HepG2 (cell line): Measurements from ENCODE around the gene C6orf62. TPM values are rescaled to one million over a fixed set of nuclear protein-coding genes. Genes with fewer than 3 reads are reported as not detected.

Experiments used
- ARID5B ChIP-seq: IDR thresholded peaks from 2 replicates; pipeline ENCODE4 v1.4.0; 2020; ENCODE audit warnings: mild to moderate bottlenecking, missing genetic modification reagents
- GTF3A ChIP-seq: sonication (generic); formaldehyde crosslinking; conservative IDR thresholded peaks from 2 replicates; pipeline ENCODE4 v1.4.0; 2020; ENCODE audit warnings: mild to moderate bottlenecking, missing genetic modification reagents
- KLF15 ChIP-seq: sonication (generic); formaldehyde crosslinking; IDR thresholded peaks from 2 replicates; pipeline ENCODE4 v1.8.1; 2023; ENCODE audit warnings: borderline replicate concordance, mild to moderate bottlenecking, inconsistent platforms, missing genetic modification reagents, mixed read lengths
- KLF16 ChIP-seq, 2 experiments: sonication (generic) in 1 of 2; formaldehyde crosslinking in 1 of 2; IDR thresholded peaks; 2 replicates each; pipeline versions ENCODE4 v1.6.1 to v1.8.0; 2016 to 2023; ENCODE audit warnings: missing genetic modification reagents in 2 of 2, missing compliant biosample characterization in 1 of 2
- MAFG ChIP-seq: sonication (generic); formaldehyde crosslinking; IDR thresholded peaks from 2 replicates; pipeline ENCODE4 v1.5.1; 2020; ENCODE audit warnings: mild to moderate bottlenecking, missing genetic modification reagents
- NFRKB ChIP-seq: fragments of 450-650 bp; IDR thresholded peaks from 2 replicates; pipeline ENCODE4 v1.6.1; 2017
- SMYD3 ChIP-seq: sonication (generic); formaldehyde crosslinking; IDR thresholded peaks from 2 replicates; pipeline ENCODE4 v1.8.1; 2023; ENCODE audit warnings: mild to moderate bottlenecking, missing genetic modification reagents
- SRF ChIP-seq: IDR thresholded peaks from 2 replicates; pipeline ENCODE4 v1.6.1; 2011; ENCODE audit warnings: mild to moderate bottlenecking, low read depth, low read length, moderate library complexity
- XBP1 ChIP-seq: sonication (generic); formaldehyde crosslinking; IDR thresholded peaks from 2 replicates; pipeline ENCODE4 v1.5.0; 2020; ENCODE audit warnings: missing genetic modification reagents
- ZFP36L1 ChIP-seq: sonication (generic); formaldehyde crosslinking; IDR thresholded peaks from 2 replicates; pipeline ENCODE4 v1.8.0; 2022; ENCODE audit warnings: mild to moderate bottlenecking, missing genetic modification reagents, moderate library complexity
- ZNF205 ChIP-seq: IDR thresholded peaks from 2 replicates; pipeline ENCODE4 v1.6.1; 2018; ENCODE audit warnings: missing biosample characterization, missing genetic modification reagents
- ZNF333 ChIP-seq: sonication (generic); formaldehyde crosslinking; IDR thresholded peaks from 2 replicates; pipeline ENCODE4 v1.4.0; 2020; ENCODE audit warnings: mild to moderate bottlenecking, missing genetic modification reagents, borderline replicate concordance
- ZNF556 ChIP-seq: sonication (generic); formaldehyde crosslinking; IDR thresholded peaks from 2 replicates; pipeline ENCODE4 v1.4.0; 2020; ENCODE audit warnings: mild to moderate bottlenecking, missing genetic modification reagents, borderline replicate concordance
- ZNF564 ChIP-seq: sonication (generic); formaldehyde crosslinking; IDR thresholded peaks from 2 replicates; pipeline ENCODE4 v1.8.1; 2023; ENCODE audit warnings: mild to moderate bottlenecking, missing genetic modification reagents
- ZNF691 ChIP-seq: sonication (generic); formaldehyde crosslinking; IDR thresholded peaks from 2 replicates; pipeline ENCODE4 v1.4.0; 2020; ENCODE audit warnings: missing genetic modification reagents, low read depth, mild to moderate bottlenecking, borderline replicate concordance
- ZSCAN12 ChIP-seq: sonication (generic); formaldehyde crosslinking; IDR thresholded peaks from 2 replicates; pipeline ENCODE4 v1.9.0; 2021; ENCODE audit warnings: mild to moderate bottlenecking, missing genetic modification reagents
- polyA plus RNA-seq, 8 experiments: library from polyadenylated mRNA; depleted of rRNA in 3 of 8; stranded (reverse) in 7 of 8; unstranded in 1 of 8; fragments of >200 nt; fragmentation: Illumina TruSeq in 4 of 8; extraction: Trizol in 4 of 8; gene quantifications; 2 replicates each; pipeline versions ENCODE4 v1.2.1 to v1.2.3, GENCODE V29; 2011 to 2016; ENCODE audit warnings: low read depth in 4 of 8, missing spikeins in 1 of 8, mixed read lengths in 1 of 8; ENCODE audit not compliant: insufficient read depth in 1 of 8
- total RNA-seq, 5 experiments: library from RNA; depleted of rRNA; stranded (reverse); fragments of >200 nt; fragmentation: Illumina TruSeq; extraction: Trizol; gene quantifications; 2 replicates each; pipeline ENCODE4 v1.2.3, GENCODE V29; 2016; ENCODE audit warnings: low read depth in 1 of 5
- TF ChIP-seq, protein P1 (sequence below): sonication (generic); formaldehyde crosslinking; IDR thresholded peaks from 2 replicates; pipeline ENCODE4 v1.4.0; 2020; ENCODE audit warnings: mild to moderate bottlenecking, missing genetic modification reagents
- TF ChIP-seq, protein P2 (sequence below): conservative IDR thresholded peaks from 2 replicates; pipeline ENCODE4 v1.6.1; 2018; ENCODE audit warnings: missing genetic modification reagents

The C6orf62 gene
- total and polyA plus RNA-seq, 2 of the 13 experiments (the other 11 are each of a cell fraction or from before 2014, with no cell fraction given): 54.8 to 90.4 TPM

DNA sequence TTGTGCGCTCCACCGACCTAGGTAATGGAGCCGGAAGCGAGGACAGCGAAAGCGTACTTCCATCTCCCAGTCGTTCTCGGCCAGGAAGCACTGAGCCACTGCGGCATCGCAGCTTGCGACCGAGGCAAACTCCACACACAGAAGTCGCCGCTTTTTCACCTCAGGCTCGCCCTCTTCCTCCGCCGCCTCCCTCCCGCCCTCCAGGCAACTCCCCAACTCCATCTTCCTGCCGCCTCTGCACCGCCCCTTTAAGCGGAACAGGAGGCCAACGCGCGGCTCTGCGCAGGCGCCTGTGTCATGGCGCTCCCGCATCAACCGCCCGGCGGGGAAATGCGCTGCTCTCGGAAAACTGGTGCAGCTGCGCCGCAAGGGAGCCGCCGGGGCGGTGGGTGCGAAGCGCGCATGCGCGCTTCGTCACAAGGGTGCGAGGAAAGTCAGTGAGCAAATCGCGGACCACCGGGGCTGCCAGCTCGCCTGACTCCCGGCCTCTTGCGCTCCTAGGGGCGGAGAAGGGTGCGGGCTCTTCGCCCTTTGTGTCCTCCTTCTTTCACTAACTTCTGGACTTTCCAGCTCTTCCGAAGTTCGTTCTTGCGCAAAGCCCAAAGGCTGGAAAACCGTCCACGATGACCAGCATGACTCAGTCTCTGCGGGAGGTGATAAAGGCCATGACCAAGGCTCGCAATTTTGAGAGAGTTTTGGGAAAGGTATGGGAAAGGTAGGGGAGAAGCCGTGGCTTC, 52.1 kb downstream of the C6orf62 start, which contains the start of the genes ACOT13 and TDP2 (continued):
- peak; percentile 68; the same call in 1 of the 2 replicates for TF ChIP-seq ARID5B
- TF ChIP-seq KLF16 (CRISPR knock-in tag; IDR thresholded peaks at IDR 0.05): peak in 1 of 2 experiments; percentile 95; a peak in 2 of 4 replicates
- peak; percentile 40; the same call in 1 of the 2 replicates for TF ChIP-seq SRF
- TF ChIP-seq ZSCAN12 (CRISPR knock-in tag): no peak
- no peak; the same call in 1 of the 2 replicates for TF ChIP-seq XBP1 (CRISPR knock-in tag)
- peak; percentile 63; the same call in 1 of the 2 replicates for TF ChIP-seq GTF3A (CRISPR knock-in tag)
- 0 out of 2 replicates have a peak, but pooled peaks have one; percentile 52 for TF ChIP-seq ZNF564 (CRISPR knock-in tag)
- TF ChIP-seq ZNF556 (CRISPR knock-in tag): peak; percentile 94; the same call in 1 of the 2 replicates
- peak; percentile 95; the same call in 1 of the 2 replicates for TF ChIP-seq ZNF205 (CRISPR knock-in tag)
- peak; percentile 76; the same call in 1 of the 2 replicates for TF ChIP-seq ZFP36L1 (CRISPR knock-in tag)
- TF ChIP-seq, protein P1, sequence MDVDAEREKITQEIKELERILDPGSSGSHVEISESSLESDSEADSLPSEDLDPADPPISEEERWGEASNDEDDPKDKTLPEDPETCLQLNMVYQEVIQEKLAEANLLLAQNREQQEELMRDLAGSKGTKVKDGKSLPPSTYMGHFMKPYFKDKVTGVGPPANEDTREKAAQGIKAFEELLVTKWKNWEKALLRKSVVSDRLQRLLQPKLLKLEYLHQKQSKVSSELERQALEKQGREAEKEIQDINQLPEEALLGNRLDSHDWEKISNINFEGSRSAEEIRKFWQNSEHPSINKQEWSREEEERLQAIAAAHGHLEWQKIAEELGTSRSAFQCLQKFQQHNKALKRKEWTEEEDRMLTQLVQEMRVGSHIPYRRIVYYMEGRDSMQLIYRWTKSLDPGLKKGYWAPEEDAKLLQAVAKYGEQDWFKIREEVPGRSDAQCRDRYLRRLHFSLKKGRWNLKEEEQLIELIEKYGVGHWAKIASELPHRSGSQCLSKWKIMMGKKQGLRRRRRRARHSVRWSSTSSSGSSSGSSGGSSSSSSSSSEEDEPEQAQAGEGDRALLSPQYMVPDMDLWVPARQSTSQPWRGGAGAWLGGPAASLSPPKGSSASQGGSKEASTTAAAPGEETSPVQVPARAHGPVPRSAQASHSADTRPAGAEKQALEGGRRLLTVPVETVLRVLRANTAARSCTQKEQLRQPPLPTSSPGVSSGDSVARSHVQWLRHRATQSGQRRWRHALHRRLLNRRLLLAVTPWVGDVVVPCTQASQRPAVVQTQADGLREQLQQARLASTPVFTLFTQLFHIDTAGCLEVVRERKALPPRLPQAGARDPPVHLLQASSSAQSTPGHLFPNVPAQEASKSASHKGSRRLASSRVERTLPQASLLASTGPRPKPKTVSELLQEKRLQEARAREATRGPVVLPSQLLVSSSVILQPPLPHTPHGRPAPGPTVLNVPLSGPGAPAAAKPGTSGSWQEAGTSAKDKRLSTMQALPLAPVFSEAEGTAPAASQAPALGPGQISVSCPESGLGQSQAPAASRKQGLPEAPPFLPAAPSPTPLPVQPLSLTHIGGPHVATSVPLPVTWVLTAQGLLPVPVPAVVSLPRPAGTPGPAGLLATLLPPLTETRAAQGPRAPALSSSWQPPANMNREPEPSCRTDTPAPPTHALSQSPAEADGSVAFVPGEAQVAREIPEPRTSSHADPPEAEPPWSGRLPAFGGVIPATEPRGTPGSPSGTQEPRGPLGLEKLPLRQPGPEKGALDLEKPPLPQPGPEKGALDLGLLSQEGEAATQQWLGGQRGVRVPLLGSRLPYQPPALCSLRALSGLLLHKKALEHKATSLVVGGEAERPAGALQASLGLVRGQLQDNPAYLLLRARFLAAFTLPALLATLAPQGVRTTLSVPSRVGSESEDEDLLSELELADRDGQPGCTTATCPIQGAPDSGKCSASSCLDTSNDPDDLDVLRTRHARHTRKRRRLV (CRISPR knock-in tag): peak; percentile 95
- TF ChIP-seq ZNF333 (CRISPR knock-in tag): peak; percentile 81; the same call in 1 of the 2 replicates
- TF ChIP-seq NFRKB: no peak
- TF ChIP-seq, protein P2, sequence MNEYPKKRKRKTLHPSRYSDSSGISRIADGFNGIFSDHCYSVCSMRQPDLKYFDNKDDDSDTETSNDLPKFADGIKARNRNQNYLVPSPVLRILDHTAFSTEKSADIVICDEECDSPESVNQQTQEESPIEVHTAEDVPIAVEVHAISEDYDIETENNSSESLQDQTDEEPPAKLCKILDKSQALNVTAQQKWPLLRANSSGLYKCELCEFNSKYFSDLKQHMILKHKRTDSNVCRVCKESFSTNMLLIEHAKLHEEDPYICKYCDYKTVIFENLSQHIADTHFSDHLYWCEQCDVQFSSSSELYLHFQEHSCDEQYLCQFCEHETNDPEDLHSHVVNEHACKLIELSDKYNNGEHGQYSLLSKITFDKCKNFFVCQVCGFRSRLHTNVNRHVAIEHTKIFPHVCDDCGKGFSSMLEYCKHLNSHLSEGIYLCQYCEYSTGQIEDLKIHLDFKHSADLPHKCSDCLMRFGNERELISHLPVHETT (CRISPR knock-in tag): peak; percentile 90
- no peak for TF ChIP-seq MAFG (CRISPR knock-in tag)
- peak; percentile 95 for TF ChIP-seq SMYD3 (CRISPR knock-in tag)
- TF ChIP-seq KLF15: peak; percentile 75; the same call in 1 of the 2 replicates
- peak; percentile 88 for TF ChIP-seq ZNF691 (CRISPR knock-in tag)
